B cell (primary cell): Measurements from ENCODE around the gene GDF11. TPM values are rescaled to one million over a fixed set of nuclear protein-coding genes. Genes with fewer than 3 reads are reported as not detected.

Source experiments
- ATAC-seq: fragments of 200-7000 bp; cut with Tn5 transposase; one replicate; pipeline ENCODE4 v1.10.0; 2021; ENCODE audit warnings: low read depth, mild to moderate bottlenecking, moderate number of reproducible peaks, moderate library complexity
- CTCF ChIA-PET: fragments of 350-600 bp; sonication (Branson Sonifier 250); formaldehyde crosslinking; loops from one replicate; lab custom pipeline; 2021; ENCODE audit warnings: antibody characterized with exemption, inconsistent platforms; lab: Charles Lee
- POLR2A ChIA-PET: fragments of 350-600 bp; sonication (Branson Sonifier 250); formaldehyde crosslinking; loops from one replicate; lab custom pipeline; 2021; ENCODE audit warnings: antibody characterized with exemption; lab: Charles Lee
- DNase-seq: peaks from one replicate; pipeline ENCODE4 v3.0.0; 2013
- H2AFZ ChIP-seq: 2 replicates; pipeline ENCODE4 v1.6.1; 2012; ENCODE audit warnings: mild to moderate bottlenecking, low read depth, low read length; ENCODE audit not compliant: insufficient read depth, poor library complexity, severe bottlenecking
- H3K27ac ChIP-seq, 2 donors: 1 replicate in 1 of 2; 2 replicates in 1 of 2; pipeline ENCODE4 v1.5.1; 2012 to 2013; ENCODE audit warnings: low read length in 2 of 2, mild to moderate bottlenecking in 2 of 2, moderate library complexity in 1 of 2
- H3K27me3 ChIP-seq, 4 experiments: fragments of 200-600 bp in 1 of 4; sonication (generic) in 1 of 4; replicated peaks in 1 of 4; 1 replicate in 2 of 4; 2 replicates in 2 of 4; pipeline versions ENCODE4 v1.6.1 to v1.7.0; 2013 to 2016; ENCODE audit warnings: low read length in 3 of 4, mild to moderate bottlenecking in 2 of 4, mixed read lengths in 1 of 4, moderate library complexity in 1 of 4; ENCODE audit not compliant: insufficient read depth in 4 of 4, control insufficient read depth in 3 of 4; ENCODE audit errors: control extremely low read depth in 1 of 4
- H3K36me3 ChIP-seq, 2 experiments: replicated peaks in 1 of 2; 1 replicate in 1 of 2; 2 replicates in 1 of 2; pipeline versions ENCODE4 v1.6.1 to v1.7.1; 2013; ENCODE audit warnings: low read length in 1 of 2; ENCODE audit not compliant: insufficient read depth in 2 of 2, control insufficient read depth in 1 of 2; ENCODE audit errors: control extremely low read depth in 1 of 2, extremely low read depth in 1 of 2
- H3K4me1 ChIP-seq, 2 donors: fragments of 200-600 bp in 1 of 2; sonication (generic) in 1 of 2; 1 replicate in 1 of 2; 2 replicates in 1 of 2; pipeline versions ENCODE4 v1.5.1 to v1.6.1; 2013 to 2017; ENCODE audit warnings: low read length in 2 of 2; ENCODE audit not compliant: control insufficient read depth in 2 of 2, insufficient read depth in 2 of 2
- H3K4me2 ChIP-seq: replicated peaks from 2 replicates; pipeline ENCODE3; 2012; ENCODE audit warnings: mild to moderate bottlenecking, low read depth, low read length; ENCODE audit not compliant: poor library complexity, severe bottlenecking
- H3K4me3 ChIP-seq, 5 experiments: fragments of 200-600 bp in 1 of 5; sonication (generic) in 1 of 5; 1 replicate in 3 of 5; 2 replicates in 2 of 5; pipeline versions ENCODE4 v1.5.1 to v1.7.0; 2011 to 2016; ENCODE audit warnings: low read length in 4 of 5, mild to moderate bottlenecking in 4 of 5, low read depth in 2 of 5, control low read depth in 1 of 5, moderate library complexity in 1 of 5; ENCODE audit not compliant: insufficient read depth in 1 of 5; ENCODE audit errors: control extremely low read depth in 1 of 5, extremely low read depth in 1 of 5
- H3K79me2 ChIP-seq: fragments of 200-600 bp; sonication (generic); one replicate; pipeline ENCODE4 v1.6.0; 2016; ENCODE audit warnings: low read length; ENCODE audit not compliant: control insufficient read depth, insufficient read depth
- H3K9ac ChIP-seq: fragments of 200-600 bp; sonication (generic); 2 replicates; pipeline ENCODE4 v1.6.1; 2017; ENCODE audit warnings: mild to moderate bottlenecking, low read length, moderate library complexity
- H3K9me3 ChIP-seq, 3 donors: one replicate each; pipeline versions ENCODE4 v1.6.1 to v1.7.1; 2013; ENCODE audit warnings: low read length in 2 of 3; ENCODE audit not compliant: control insufficient read depth in 2 of 3, insufficient read depth in 1 of 3; ENCODE audit errors: control extremely low read depth in 1 of 3
- H4K20me1 ChIP-seq: 2 replicates; pipeline ENCODE4 v1.6.0; 2012; ENCODE audit warnings: mild to moderate bottlenecking, low read length; ENCODE audit not compliant: insufficient read depth, control insufficient read depth, poor library complexity, severe bottlenecking
- H3K27ac Mint-ChIP-seq: one replicate; pipeline ENCODE4 v1.8.0; 2021; ENCODE audit warnings: mixed read lengths
- H3K27me3 Mint-ChIP-seq: one replicate; pipeline ENCODE4 v1.8.0; 2021; ENCODE audit warnings: mixed read lengths
- H3K4me1 Mint-ChIP-seq: one replicate; pipeline ENCODE4 v1.8.0; 2021; ENCODE audit warnings: mixed read lengths
- H3K4me3 Mint-ChIP-seq: one replicate; pipeline ENCODE4 v1.8.0; 2021; ENCODE audit warnings: mixed read lengths
- H3K9me3 Mint-ChIP-seq: one replicate; pipeline ENCODE4 v1.8.0; 2022; ENCODE audit warnings: mixed read lengths; ENCODE audit not compliant: insufficient read depth
- EZH2 ChIP-seq: IDR thresholded peaks from 2 replicates; pipeline ENCODE4 v1.6.1; 2012; ENCODE audit warnings: borderline replicate concordance, low read depth, mild to moderate bottlenecking, moderate library complexity, low read length; ENCODE audit not compliant: insufficient read depth, poor library complexity, severe bottlenecking
- WGBS: methylation state at CpG from one replicate; pipeline ENCODE4 v1.1.5; 2013; ENCODE audit warnings: missing lambda C conversion rate; ENCODE audit not compliant: insufficient coverage; 5-methylcytosine and 5-hydroxymethylcytosine counted together
- intact Hi-C: fragments of 100-400 bp; cut with micrococcal nuclease; formaldehyde crosslinking; loops from one replicate; pipeline ENCODE4 v1.10.0; 2022
- polyA plus RNA-seq: library from polyadenylated mRNA; depleted of rRNA; stranded (reverse); fragments of >200 nt; gene quantifications from 2 replicates; pipeline ENCODE4 v1.2.3, GENCODE V29; 2012
- total RNA-seq, 2 donors: library from RNA; stranded (reverse); fragments of 120-200 nt in 1 of 2; gene quantifications; 1 replicate in 1 of 2; 2 replicates in 1 of 2; pipeline versions ENCODE4 v1.2.3 to v1.2.4, GENCODE V29; 2013 to 2022
- TF ChIP-seq, protein P1 (sequence below): fragments of 200-600 bp; IDR thresholded peaks from one replicate; pipeline ENCODE4 v1.8.0; 2022; ENCODE audit warnings: antibody characterized with exemption, mild to moderate bottlenecking

The GDF11 gene
- total and polyA plus RNA-seq, 2 donors (not counting 1 experiment from before 2014, with no cell fraction given) = 4.4 to 11.3 TPM

- H3K9ac ChIP-seq = no peak overlapping the region
- DNase-seq = no peak
- WGBS = no CpG with 5 or more reads among the region's 7 CpGs
- H3K27me3 ChIP-seq = no peaks in the 10 kb centered on the region
- intact Hi-C loops = no loop called here
- H3K27me3 Mint-ChIP-seq = no peaks in the 10 kb centered on the region
- no peak overlapping the region for H3K27ac ChIP-seq
- H3K9me3 Mint-ChIP-seq = no peaks in the 10 kb centered on the region
- TF ChIP-seq EZH2 = no peak
- TF ChIP-seq, protein P1, sequence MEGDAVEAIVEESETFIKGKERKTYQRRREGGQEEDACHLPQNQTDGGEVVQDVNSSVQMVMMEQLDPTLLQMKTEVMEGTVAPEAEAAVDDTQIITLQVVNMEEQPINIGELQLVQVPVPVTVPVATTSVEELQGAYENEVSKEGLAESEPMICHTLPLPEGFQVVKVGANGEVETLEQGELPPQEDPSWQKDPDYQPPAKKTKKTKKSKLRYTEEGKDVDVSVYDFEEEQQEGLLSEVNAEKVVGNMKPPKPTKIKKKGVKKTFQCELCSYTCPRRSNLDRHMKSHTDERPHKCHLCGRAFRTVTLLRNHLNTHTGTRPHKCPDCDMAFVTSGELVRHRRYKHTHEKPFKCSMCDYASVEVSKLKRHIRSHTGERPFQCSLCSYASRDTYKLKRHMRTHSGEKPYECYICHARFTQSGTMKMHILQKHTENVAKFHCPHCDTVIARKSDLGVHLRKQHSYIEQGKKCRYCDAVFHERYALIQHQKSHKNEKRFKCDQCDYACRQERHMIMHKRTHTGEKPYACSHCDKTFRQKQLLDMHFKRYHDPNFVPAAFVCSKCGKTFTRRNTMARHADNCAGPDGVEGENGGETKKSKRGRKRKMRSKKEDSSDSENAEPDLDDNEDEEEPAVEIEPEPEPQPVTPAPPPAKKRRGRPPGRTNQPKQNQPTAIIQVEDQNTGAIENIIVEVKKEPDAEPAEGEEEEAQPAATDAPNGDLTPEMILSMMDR = no peak
- ATAC-seq = no peak
- no peak overlapping the region for H3K4me3 ChIP-seq
- peaks cover 23% of the 10 kb centered on the region for H4K20me1 ChIP-seq
- peaks cover 0 to 27% of the 10 kb centered on the region in 2 experiments for H3K36me3 ChIP-seq
- no peaks in the 10 kb centered on the region for H3K9me3 ChIP-seq
- peaks cover 42% of the 10 kb centered on the region for H3K4me1 Mint-ChIP-seq
- H3K27ac Mint-ChIP-seq = no peak overlapping the region
- peaks cover 16 to 36% of the 10 kb centered on the region in 2 donors for H3K4me1 ChIP-seq
- POLR2A ChIA-PET = no interaction called here
- H3K4me3 Mint-ChIP-seq = no peak overlapping the region
- no peak overlapping the region for H2AFZ ChIP-seq
- H3K4me2 ChIP-seq = no peak overlapping the region
- CTCF ChIA-PET = interaction anchor here (0.6 to 11.0 kb wide), 5 partner anchors 10 to 656 kb away, joined by 3 to 147 read pairs (median 9); partner anchors contain the start of gene CD63
- peaks cover 25% of the 10 kb centered on the region for H3K79me2 ChIP-seq
Measured at GRCh38 chr12:55719371-55719770, 23.6 kb upstream of the GDF11 start.

- no peak for ATAC-seq
- DNase-seq = no peak
- 98% methylated on average over 4 of the region's 6 CpGs for WGBS
- peaks cover 18 to 42% of the 10 kb centered on the region in 2 donors for H3K4me1 ChIP-seq
- no peak within 1 kb of the TSS for H3K27ac ChIP-seq
- no peak within 1 kb of the TSS for H3K4me3 Mint-ChIP-seq
- peaks cover 23% of the 10 kb centered on the region for H4K20me1 ChIP-seq
- no peak within 1 kb of the TSS for H3K4me3 ChIP-seq
- TF ChIP-seq, protein P1 = no peak
- no peak for TF ChIP-seq EZH2
- peaks cover 0 to 32% of the 10 kb centered on the region in 2 experiments for H3K36me3 ChIP-seq
- H3K27ac Mint-ChIP-seq = no peak within 1 kb of the TSS
- no peak within 1 kb of the TSS for H3K4me2 ChIP-seq
- CTCF ChIA-PET = interaction anchor here (0.7 to 11.0 kb wide), 9 partner anchors 9 to 74 kb away, joined by 3 to 147 read pairs (median 4); partner anchors contain the start of gene CD63
- no peak within 1 kb of the TSS for H3K9ac ChIP-seq
- H3K4me1 Mint-ChIP-seq = peaks cover 47% of the 10 kb centered on the region
- H3K27me3 ChIP-seq = no peaks in the 10 kb centered on the region
- no peaks in the 10 kb centered on the region for H3K27me3 Mint-ChIP-seq
- intact Hi-C loops = no loop called here
- H3K79me2 ChIP-seq = peaks cover 25% of the 10 kb centered on the region
- POLR2A ChIA-PET = no interaction called here
- H3K9me3 Mint-ChIP-seq = no peaks in the 10 kb centered on the region
- H2AFZ ChIP-seq = no peak within 1 kb of the TSS
- H3K9me3 ChIP-seq = no peaks in the 10 kb centered on the region
Measured at GRCh38 chr12:55720071-55720564, 22.8 kb upstream of the GDF11 start, which contains the start of gene RDH5. RDH5 (plus strand) TSS chr12:55720393; CDS start chr12:55721185, 792 bp downstream.
